Esophagus (tissue), 2 donors: ENCODE measurements around the gene PITPNC1. TPM values are rescaled to one million over a fixed set of nuclear protein-coding genes. Genes with fewer than 3 reads are reported as not detected.
"Not testable (repeated sequence)": the region's sequence is repeated elsewhere in the genome, so short reads cannot be mapped to it uniquely, and the experiment has no call there.

Experiments used
- H3K27ac ChIP-seq, 2 donors: one replicate each; pipeline ENCODE4 v1.5.1; 2013; ENCODE audit warnings: low read depth in 2 of 2, mild to moderate bottlenecking in 2 of 2, inconsistent platforms in 1 of 2, low read length in 1 of 2, moderate library complexity in 1 of 2
- H3K27me3 ChIP-seq, 2 donors: one replicate each; pipeline ENCODE4 v1.6.1; 2013; ENCODE audit warnings: low read length in 2 of 2, control low read depth in 1 of 2, mild to moderate bottlenecking in 1 of 2; ENCODE audit not compliant: insufficient read depth in 2 of 2, control insufficient read depth in 1 of 2
- H3K36me3 ChIP-seq, 2 donors: one replicate each; pipeline ENCODE4 v1.6.1; 2013; ENCODE audit warnings: low read length in 1 of 2; ENCODE audit not compliant: control insufficient read depth in 2 of 2, insufficient read depth in 2 of 2
- H3K4me1 ChIP-seq, 2 donors: one replicate each; pipeline ENCODE4 v1.6.1; 2013; ENCODE audit warnings: low read length in 1 of 2; ENCODE audit not compliant: control insufficient read depth in 2 of 2, insufficient read depth in 2 of 2
- H3K4me3 ChIP-seq, 2 donors: one replicate each; pipeline ENCODE4 v1.5.1; 2013; ENCODE audit warnings: low read length in 2 of 2, mild to moderate bottlenecking in 2 of 2, low read depth in 1 of 2, moderate library complexity in 1 of 2
- H3K9me3 ChIP-seq, 2 donors: one replicate each; pipeline ENCODE4 v1.6.1; 2013; ENCODE audit warnings: mild to moderate bottlenecking in 2 of 2, low read depth in 1 of 2, low read length in 1 of 2, moderate library complexity in 1 of 2; ENCODE audit not compliant: control insufficient read depth in 2 of 2, insufficient read depth in 1 of 2
- WGBS, 2 donors: extraction: QIAGEN DNeasy Blood & Tissue Kit; methylation state at CpG; one replicate each; pipeline ENCODE4 v1.1.7; 2013; 5-methylcytosine and 5-hydroxymethylcytosine counted together
- polyA plus RNA-seq, 2 donors: library from polyadenylated mRNA; stranded (reverse); fragments of 200-250 nt; gene quantifications; one replicate each; pipeline ENCODE4 v1.2.3, GENCODE V29; 2013
- donor health status: healthy with polysubstance abuse.
- donor health status: Bipolar disorder and iron deficiency.

PITPNC1 gene
- polyA plus RNA-seq, 2 donors: 7.9 to 9.6 TPM

GRCh38 chr17:67578679-67579405, 201.8 kb downstream of the PITPNC1 start:
- WGBS, 2 donors: 88 to 93% methylated on average over 9 of the region's 9 CpGs
- not testable (repeated sequence) for H3K4me1 ChIP-seq, H3K27me3 ChIP-seq, H3K36me3 ChIP-seq, H3K9me3 ChIP-seq, H3K4me3 ChIP-seq, H3K27ac ChIP-seq

- Histone ChIP-seq H3K36me3 (peaks cover 0 to 2% of the 10 kb centered on the region in 2 donors), H3K27me3 (no peaks in the 10 kb centered on the region), H3K9me3 (no peaks in the 10 kb centered on the region), H3K4me3 (no peak overlapping the region), H3K4me1 (peaks cover 0 to 4% of the 10 kb centered on the region in 2 donors), H3K27ac (peak overlapping the region in 1 of 2 donors; percentile 24)
- whole genome bisulfite sequencing, 2 donors: 70 to 78% methylated on average over 6 of the region's 6 CpGs
These were observed 205.6 kb downstream of the PITPNC1 start for GRCh38 chr17:67582673-67583081.

GRCh38 chr17:67585077-67585602, 208.1 kb downstream of the PITPNC1 start:
- WGBS, 2 donors: 82 to 87% methylated on average over 4 of the region's 4 CpGs
- peaks cover 0 to 2% of the 10 kb centered on the region in 2 donors for H3K36me3 ChIP-seq
- H3K27ac ChIP-seq: peak overlapping the region; percentile 37 to 70
- H3K9me3 ChIP-seq: no peaks in the 10 kb centered on the region
- H3K4me3 ChIP-seq: no peak overlapping the region
- peaks cover 0 to 4% of the 10 kb centered on the region in 2 donors for H3K4me1 ChIP-seq
- H3K27me3 ChIP-seq: no peaks in the 10 kb centered on the region

GRCh38 chr17:67588326-67588725, 211.2 kb downstream of the PITPNC1 start:
- Histone ChIP-seq H3K4me3 (no peak overlapping the region), H3K27ac (no peak overlapping the region), H3K4me1 (no peaks in the 10 kb centered on the region), H3K9me3 (no peaks in the 10 kb centered on the region), H3K27me3 (no peaks in the 10 kb centered on the region), H3K36me3 (peaks cover 0 to 2% of the 10 kb centered on the region in 2 donors)
- WGBS, 2 donors: 87 to 94% methylated on average over 9 of the region's 9 CpGs

- Histone ChIP-seq H3K27ac (no peak overlapping the region), H3K4me1 (no peaks in the 10 kb centered on the region)
- 73 to 81% methylated on average over 7 of the region's 7 CpGs for WGBS, 2 donors
These were observed 217.2 kb downstream of the PITPNC1 start for GRCh38 chr17:67594115-67594880.

GRCh38 chr17:67600408-67600807, 223.3 kb downstream of the PITPNC1 start:
- no peak overlapping the region for H3K4me3 ChIP-seq
- 98% methylated on average over 2 of the region's 2 CpGs for WGBS, 2 donors
- no peaks in the 10 kb centered on the region for H3K4me1 ChIP-seq
- no peaks in the 10 kb centered on the region for H3K36me3 ChIP-seq
- no peaks in the 10 kb centered on the region for H3K27me3 ChIP-seq
- H3K9me3 ChIP-seq: no peaks in the 10 kb centered on the region
- H3K27ac ChIP-seq: no peak overlapping the region

More at GRCh38 chr17:67594115-67594880, 217.2 kb downstream of the PITPNC1 start:
- H3K4me3 ChIP-seq: no peak overlapping the region
- H3K36me3 ChIP-seq: no peaks in the 10 kb centered on the region
- no peaks in the 10 kb centered on the region for H3K27me3 ChIP-seq
- H3K9me3 ChIP-seq: no peaks in the 10 kb centered on the region

- Histone ChIP-seq H3K27me3 (no peaks in the 10 kb centered on the region), H3K27ac (no peak overlapping the region), H3K4me1 (no peaks in the 10 kb centered on the region), H3K9me3 (no peaks in the 10 kb centered on the region), H3K4me3 (no peak overlapping the region), H3K36me3 (no peaks in the 10 kb centered on the region)
- WGBS, 2 donors: 81 to 83% methylated on average over 4 of the region's 4 CpGs
These were observed 224.8 kb downstream of the PITPNC1 start for GRCh38 chr17:67601897-67602296.

GRCh38 chr17:67602444-67602843, 225.4 kb downstream of the PITPNC1 start:
- Histone ChIP-seq H3K27me3 (no peaks in the 10 kb centered on the region), H3K4me1 (peaks cover 0 to 2% of the 10 kb centered on the region in 2 donors), H3K36me3 (no peaks in the 10 kb centered on the region), H3K27ac (no peak overlapping the region), H3K9me3 (no peaks in the 10 kb centered on the region), H3K4me3 (no peak overlapping the region)
- 84 to 87% methylated on average over 4 of the region's 4 CpGs for WGBS, 2 donors

GRCh38 chr17:67602974-67603373, 225.9 kb downstream of the PITPNC1 start:
- WGBS, 2 donors: 69 to 86% methylated on average over 3 of the region's 3 CpGs
- no peaks in the 10 kb centered on the region for H3K36me3 ChIP-seq

More at GRCh38 chr17:67602974-67603373, 225.9 kb downstream of the PITPNC1 start:
- Histone ChIP-seq H3K9me3 (no peaks in the 10 kb centered on the region), H3K27ac (no peak overlapping the region), H3K4me1 (peaks cover 0 to 2% of the 10 kb centered on the region in 2 donors), H3K27me3 (no peaks in the 10 kb centered on the region), H3K4me3 (no peak overlapping the region)
